ENCODE measurements around the gene OVCA2. TPM values are rescaled to one million over a fixed set of nuclear protein-coding genes. Genes with fewer than 3 reads are reported as not detected.

OVCA2 gene
- total RNA-seq, 4 donors from 2014 or later: 19.6 to 40.3 (median 36.5) TPM

- TF ChIP-seq POLR2A (IDR thresholded peaks at IDR 0.05) (no peak), CTCF (IDR thresholded peaks at IDR 0.05) (no peak), EP300 (IDR thresholded peaks at IDR 0.05) (no peak), POLR2AphosphoS5 (IDR thresholded peaks at IDR 0.05) (no peak)
- Histone ChIP-seq H3K4me1 (peaks cover 2 to 96% (median 69%) of the 10 kb centered on the region in 3 donors), H3K4me3 (no peak overlapping the region), H3K9me3 (no peaks in the 10 kb centered on the region), H3K27ac (peak overlapping the region in 3 of 4 donors; percentile 86 to 95 (median 92)), H3K36me3 (peaks cover 0 to 86% of the 10 kb centered on the region in 2 donors), H3K27me3 (peaks cover 3% of the 10 kb centered on the region)
- peak; percentile 2 for ATAC-seq
- WGBS, 2 donors (ENCODE audit: low coverage in 1 of 2): no CpG with 5 or more reads among the region's 10 CpGs
These were observed 24.2 kb downstream of the OVCA2 start for GRCh38 chr17:2065949-2066400.

GRCh38 chr17:2067048-2067561 lies 25.3 kb downstream of the OVCA2 start:
- no peak overlapping the region for H3K4me3 ChIP-seq
- TF ChIP-seq POLR2A (IDR thresholded peaks at IDR 0.05) (no peak), CTCF (IDR thresholded peaks at IDR 0.05) (no peak), POLR2AphosphoS5 (IDR thresholded peaks at IDR 0.05) (no peak), EP300 (IDR thresholded peaks at IDR 0.05) (no peak)
- no peak for ATAC-seq
- peaks cover 3% of the 10 kb centered on the region for H3K27me3 ChIP-seq
- H3K36me3 ChIP-seq: peaks cover 0 to 89% of the 10 kb centered on the region in 2 donors
- WGBS, 2 donors (ENCODE audit: low coverage in 1 of 2): 17 to 48% methylated on average over 2 to 8 of the region's 14 CpGs
- no peaks in the 10 kb centered on the region for H3K9me3 ChIP-seq
- peak overlapping the region in 3 of 4 donors; percentile 86 to 95 (median 92) for H3K27ac ChIP-seq
- H3K4me1 ChIP-seq: peaks cover 2 to 96% (median 71%) of the 10 kb centered on the region in 3 donors

- Histone ChIP-seq H3K27me3 (peaks cover 3% of the 10 kb centered on the region), H3K27ac (peak overlapping the region in 3 of 4 donors; percentile 86 to 95 (median 92)), H3K4me1 (peaks cover 2 to 96% (median 69%) of the 10 kb centered on the region in 3 donors), H3K4me3 (no peak overlapping the region), H3K36me3 (peaks cover 0 to 91% of the 10 kb centered on the region in 2 donors), H3K9me3 (no peaks in the 10 kb centered on the region)
- WGBS, 2 donors (ENCODE audit: low coverage in 1 of 2): 60% methylated on average over 1 of the region's 5 CpGs; no CpG with 5 or more reads in 1 of the 2 donors
- ATAC-seq: no peak
- TF ChIP-seq POLR2A (IDR thresholded peaks at IDR 0.05): no peak
- no peak for TF ChIP-seq EP300 (IDR thresholded peaks at IDR 0.05)
- TF ChIP-seq CTCF (IDR thresholded peaks at IDR 0.05): no peak
- no peak for TF ChIP-seq POLR2AphosphoS5 (IDR thresholded peaks at IDR 0.05)
These were observed 25.8 kb downstream of the OVCA2 start for GRCh38 chr17:2067608-2068024.

- H3K27me3 ChIP-seq: peaks cover 3% of the 10 kb centered on the region
- H3K27ac ChIP-seq: peak overlapping the region in 3 of 4 donors; percentile 86 to 95 (median 92)
- TF ChIP-seq CTCF (IDR thresholded peaks at IDR 0.05) (no peak), EP300 (IDR thresholded peaks at IDR 0.05) (no peak), POLR2AphosphoS5 (IDR thresholded peaks at IDR 0.05) (no peak), POLR2A (IDR thresholded peaks at IDR 0.05) (no peak)
- WGBS, 2 donors (ENCODE audit: low coverage in 1 of 2): 37% methylated on average over 2 of the region's 6 CpGs; no CpG with 5 or more reads in 1 of the 2 donors
- H3K4me1 ChIP-seq: peaks cover 2 to 93% (median 66%) of the 10 kb centered on the region in 3 donors
- peak; percentile 10 for ATAC-seq
- peaks cover 0 to 87% of the 10 kb centered on the region in 2 donors for H3K36me3 ChIP-seq
- H3K4me3 ChIP-seq: no peak overlapping the region
- H3K9me3 ChIP-seq: no peaks in the 10 kb centered on the region
These were observed 26.3 kb downstream of the OVCA2 start for GRCh38 chr17:2068031-2068518.

All from gastroesophageal sphincter (tissue), 4 donors.